Neural progenitor cell (in vitro differentiated cells): ENCODE results near the gene SUGP1.

Experiments
- CTCF ChIP-seq: fragments of 200-600 bp; sonication (generic); IDR thresholded peaks from 2 replicates; pipeline ENCODE4 v1.5.1; 2017; ENCODE audit warnings: antibody characterized with exemption, mild to moderate bottlenecking
- EZH2 ChIP-seq: fragments of 200-600 bp; sonication (generic); IDR thresholded peaks from 2 replicates; pipeline ENCODE4 v1.6.1; 2017; ENCODE audit warnings: antibody characterized with exemption, mild to moderate bottlenecking, moderate library complexity

DNA sequence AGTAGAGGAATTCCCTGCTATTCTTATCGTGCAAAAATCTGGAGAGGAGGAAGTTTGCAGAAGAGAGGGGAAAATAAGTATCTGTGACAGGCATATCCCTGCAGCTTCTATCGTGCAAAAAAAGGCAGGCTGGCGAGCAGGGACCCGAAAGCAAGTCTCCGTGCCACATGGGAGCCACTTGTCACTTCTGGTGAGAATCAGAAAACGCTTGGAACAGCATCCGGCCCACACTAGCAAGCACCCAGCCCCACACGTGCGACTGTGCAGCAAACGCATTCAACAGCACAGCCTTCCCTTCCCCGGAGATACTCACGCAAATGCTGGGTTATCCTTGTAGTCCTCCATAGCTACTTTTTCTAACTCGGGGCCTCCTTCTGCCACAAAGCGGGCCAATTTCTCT, 16.9 kb downstream of the SUGP1 start:
- TF ChIP-seq CTCF (no peak), EZH2 (no peak)
